ENCODE data around the gene WDR26.
A peak's percentile ranks its signal among the peaks of the same experiment; 100 is the strongest.
"Not testable (repeated sequence)": the region's sequence is repeated elsewhere in the genome, so short reads cannot be mapped to it uniquely, and the experiment has no call there.

WDR26 gene

GRCh38 chr1:224392411-224393249, 42.0 kb downstream of the WDR26 start:
- DNase-seq: no peak

- no peak for DNase-seq
These were observed 44.1 kb downstream of the WDR26 start for GRCh38 chr1:224390517-224390916.

- no peak for DNase-seq
These were observed 46.7 kb downstream of the WDR26 start for GRCh38 chr1:224387943-224388342.

- DNase-seq: no peak
These were observed 47.2 kb downstream of the WDR26 start for GRCh38 chr1:224387302-224387912.

GRCh38 chr1:224383218-224383617, 51.4 kb downstream of the WDR26 start:
- DNase-seq: no peak

GRCh38 chr1:224381880-224382548, 52.6 kb downstream of the WDR26 start:
- DNase-seq: no peak

- DNase-seq: no peak
These were observed 54.6 kb downstream of the WDR26 start for GRCh38 chr1:224380003-224380402.

- no peak for DNase-seq
These were observed 55.6 kb downstream of the WDR26 start for GRCh38 chr1:224378855-224379631.

GRCh38 chr1:224377676-224378006, 57.0 kb downstream of the WDR26 start:
- DNase-seq: no peak

GRCh38 chr1:224375059-224375458, 59.5 kb downstream of the WDR26 start:
- DNase-seq: no peak

- no peak for DNase-seq
These were observed 61.5 kb downstream of the WDR26 start for GRCh38 chr1:224373008-224373590.

GRCh38 chr1:224368409-224368808, 66.2 kb downstream of the WDR26 start:
- DNase-seq: no peak

- DNase-seq: no peak
These were observed 75.4 kb downstream of the WDR26 start for GRCh38 chr1:224359207-224359606.

- no peak for DNase-seq
These were observed 76.4 kb downstream of the WDR26 start for GRCh38 chr1:224358237-224358636.

GRCh38 chr1:224357626-224358124, 76.9 kb downstream of the WDR26 start:
- no peak for DNase-seq

GRCh38 chr1:224356685-224357625, 77.6 kb downstream of the WDR26 start, which contains the start of gene CNIH4:
TSS of gene CNIH4 (plus strand) at chr1:224356879. CDS start at chr1:224356925, 46 bp downstream.
- peak; percentile 72 for DNase-seq

GRCh38 chr1:224353975-224354925, 80.3 kb downstream of the WDR26 start:
- DNase-seq: no peak

GRCh38 chr1:224352436-224353085, 82.0 kb downstream of the WDR26 start:
- DNase-seq: not testable (repeated sequence)

GRCh38 chr1:224349716-224350115, 84.9 kb downstream of the WDR26 start:
- not testable (repeated sequence) for DNase-seq

GRCh38 chr1:224348137-224348536, 86.5 kb downstream of the WDR26 start:
- no peak for DNase-seq
